Measurements from ENCODE around the gene BCAP31.
"Not testable (repeated sequence)": the region's sequence is repeated elsewhere in the genome, so short reads cannot be mapped to it uniquely, and the experiment has no call there.

BCAP31 gene

DNA sequence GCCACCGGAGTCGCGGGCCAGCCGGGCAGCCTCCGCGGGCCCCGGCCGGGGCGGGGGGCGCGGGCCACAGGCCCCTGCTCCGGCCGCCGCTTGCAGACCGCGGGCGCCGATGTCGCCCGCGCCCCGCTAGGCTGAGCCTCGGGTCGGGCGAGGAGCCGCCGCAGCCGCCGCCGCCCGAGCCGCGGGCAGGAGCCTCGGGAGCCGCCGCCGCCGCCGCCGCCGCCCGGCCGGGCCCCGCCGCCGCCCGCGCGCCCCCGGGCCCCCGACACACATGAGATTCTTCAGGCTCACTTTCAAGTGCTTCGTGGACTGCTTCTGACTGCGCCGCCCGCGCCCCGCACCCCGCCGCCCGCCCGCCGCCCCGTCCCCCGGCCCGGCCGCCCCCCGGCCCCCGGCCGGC is 36.1 kb downstream of the BCAP31 start:
- peak overlapping the region; percentile 39 for H3K4me3 ChIP-seq (ENCODE audit: low read depth, low read length)
- no peak for TF ChIP-seq CTCF (conservative IDR thresholded peaks at IDR 0.05; ENCODE audit: low read depth, low read length)
- DNase-seq (ENCODE audit: low read depth), result no peak

- peak; percentile 53 for DNase-seq (ENCODE audit: low read depth)
- peak; percentile 37 for TF ChIP-seq CTCF (conservative IDR thresholded peaks at IDR 0.05; ENCODE audit: low read depth, low read length)
- H3K4me3 ChIP-seq (ENCODE audit: low read depth, low read length), result peak within 1 kb of the TSS; percentile 45
These were observed 36.8 kb downstream of the BCAP31 start, which contains the start of gene SLC6A8 for GRCh38 chrX:153687121-153688039. SLC6A8 (plus strand) TSS chrX:153687926; CDS start chrX:153688575, 649 bp downstream.

DNA sequence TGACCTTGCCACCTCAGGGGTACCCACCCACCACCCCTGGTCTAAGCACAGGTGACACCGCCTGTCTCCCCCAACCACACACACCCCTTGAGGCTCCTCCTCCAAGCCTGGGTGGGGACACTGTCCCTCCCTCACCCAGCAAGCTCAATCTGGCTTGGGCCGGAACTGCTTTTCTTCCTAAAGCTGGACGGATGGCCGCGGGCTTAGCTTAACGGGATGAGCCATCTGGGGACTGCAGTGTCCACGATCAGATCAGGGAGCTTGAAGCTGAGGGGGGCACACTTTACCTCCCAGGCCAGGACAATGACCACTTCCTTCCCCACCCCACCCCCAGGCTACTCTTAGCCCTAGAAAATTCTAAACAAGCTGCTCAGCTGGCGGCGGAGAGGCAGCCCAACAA is 37.5 kb downstream of the BCAP31 start:
- no peak overlapping the region for H3K4me3 ChIP-seq (ENCODE audit: low read depth, low read length)
- no peak for DNase-seq (ENCODE audit: low read depth)
- TF ChIP-seq CTCF (conservative IDR thresholded peaks at IDR 0.05; ENCODE audit: low read depth, low read length), result no peak

DNA sequence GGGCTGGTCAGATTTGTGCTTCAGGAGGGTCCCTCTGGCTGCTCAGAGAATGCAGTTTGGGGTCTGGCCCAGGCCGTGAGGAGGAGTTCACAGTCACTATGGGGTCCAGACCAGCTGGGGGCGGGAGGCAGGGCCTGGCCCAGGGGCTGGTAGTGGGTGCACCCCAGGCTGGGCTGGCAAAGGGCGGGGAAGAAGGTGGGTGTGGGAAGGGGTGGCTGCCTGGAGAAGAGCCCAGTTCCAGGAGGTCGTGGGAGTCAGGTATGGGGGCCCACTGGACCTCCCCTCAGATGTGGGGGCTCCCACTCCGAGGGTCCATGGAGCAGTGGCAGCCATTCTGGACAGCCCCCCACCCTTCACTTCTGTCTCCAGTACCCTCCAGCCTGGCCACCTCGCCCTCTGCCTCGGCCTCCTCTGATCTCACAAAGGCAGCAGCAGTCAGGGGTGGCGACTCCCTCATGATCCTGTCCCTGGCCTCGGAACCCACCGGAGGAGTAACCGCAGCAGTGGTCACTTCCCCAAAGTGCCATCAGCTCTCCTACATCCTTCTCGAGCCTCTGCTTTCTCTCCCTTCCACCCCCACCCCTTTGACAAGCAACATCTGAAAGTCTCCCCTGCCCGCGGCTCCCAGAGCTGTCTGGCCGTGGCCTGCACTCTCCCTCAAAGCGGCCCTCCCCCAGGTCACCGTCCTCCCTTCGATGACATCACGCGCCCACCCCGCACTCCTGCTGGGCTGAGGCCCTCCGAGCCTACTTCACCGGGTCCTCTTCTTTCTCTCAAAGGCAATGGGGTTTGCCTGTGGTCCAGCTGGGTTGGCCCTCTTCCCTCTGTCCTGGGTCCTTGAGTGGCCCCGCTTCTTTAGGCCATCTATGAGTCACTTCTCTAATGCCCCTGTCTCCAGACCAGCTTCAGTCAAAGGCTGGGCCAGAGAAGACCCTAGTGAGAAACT is 38.2 kb downstream of the BCAP31 start:
- TF ChIP-seq CTCF (conservative IDR thresholded peaks at IDR 0.05; ENCODE audit: low read depth, low read length), result no peak

GRCh38 chrX:153685156-153685536 is 39.0 kb downstream of the BCAP31 start:
- no peak for TF ChIP-seq CTCF (conservative IDR thresholded peaks at IDR 0.05; ENCODE audit: low read depth, low read length)
- no peak overlapping the region for H3K4me3 ChIP-seq (ENCODE audit: low read depth, low read length)
- DNase-seq (ENCODE audit: low read depth), result no peak

More for the DNA sequence above, 38.2 kb downstream of the BCAP31 start:
- H3K4me3 ChIP-seq (ENCODE audit: low read depth, low read length), result no peak overlapping the region
- no peak for DNase-seq (ENCODE audit: low read depth)

DNA sequence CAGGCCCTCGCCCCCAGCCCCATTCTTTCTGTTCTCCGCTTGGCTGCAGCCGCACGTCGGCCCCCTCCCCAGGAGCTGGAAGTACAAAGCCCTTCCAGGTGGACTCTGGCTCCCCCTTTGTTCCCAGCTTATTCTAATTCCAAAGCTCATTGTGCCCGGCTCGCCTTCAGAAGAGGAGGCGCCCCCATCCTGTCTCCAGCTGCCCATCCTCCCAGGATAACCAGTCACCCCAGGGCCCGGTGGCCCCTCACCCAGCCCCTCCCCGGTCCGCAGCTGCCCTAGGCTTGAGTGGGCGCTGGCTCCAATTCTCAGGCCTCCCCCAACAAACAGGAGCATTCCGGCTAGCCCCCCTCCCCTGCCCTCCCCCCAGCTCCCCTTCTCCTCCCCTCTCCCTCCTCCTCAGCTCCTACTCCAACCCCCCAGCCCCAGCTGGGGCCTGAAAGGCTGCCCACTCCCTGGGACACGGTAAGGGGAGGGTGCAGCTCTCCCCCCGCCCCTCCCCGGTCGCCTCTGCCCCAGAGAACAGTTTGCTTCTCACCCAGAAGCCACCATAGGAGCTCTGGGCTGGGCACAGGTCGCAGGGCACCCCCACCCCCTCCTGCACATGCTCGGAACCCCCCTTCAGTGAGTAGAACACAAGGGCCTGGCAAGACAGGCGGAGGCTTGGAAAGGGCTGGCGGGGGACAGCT is 39.6 kb downstream of the BCAP31 start:
- DNase-seq (ENCODE audit: low read depth), result no peak
- TF ChIP-seq CTCF (conservative IDR thresholded peaks at IDR 0.05; ENCODE audit: low read depth, low read length), result no peak
- H3K4me3 ChIP-seq (ENCODE audit: low read depth, low read length), result no peak overlapping the region

DNA sequence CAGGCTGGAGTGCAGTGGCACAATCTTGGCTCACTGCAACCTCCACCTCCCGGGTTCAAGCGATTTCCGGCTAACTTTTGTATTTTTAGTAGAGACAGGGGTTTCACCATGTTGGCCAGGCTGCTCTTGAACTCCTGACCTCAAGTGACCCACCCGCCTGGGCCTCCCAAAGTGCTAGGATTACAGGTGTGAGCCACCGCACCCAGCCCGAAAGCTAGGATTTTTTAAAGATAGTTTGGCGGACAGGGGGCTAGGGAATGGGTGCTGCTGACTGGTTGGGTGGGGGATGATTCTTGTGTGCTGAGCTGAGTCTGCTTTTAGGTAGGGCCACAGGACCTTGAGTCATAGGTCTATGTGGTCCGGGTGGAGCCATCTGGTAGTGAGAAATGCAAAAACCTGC is 40.7 kb downstream of the BCAP31 start:
- H3K4me3 ChIP-seq (ENCODE audit: low read depth, low read length); DNase-seq (ENCODE audit: low read depth): not testable (repeated sequence)

Data from choroid plexus epithelial cell (primary cell).